ENCODE data around the gene SEMA4B.
"Not testable (repeated sequence)": the region's sequence is repeated elsewhere in the genome, so short reads cannot be mapped to it uniquely, and the experiment has no call there.

The SEMA4B gene

GRCh38 chr15:90230071-90230494 lies 29.0 kb downstream of the SEMA4B start:
- no peak for DNase-seq

- no peak for DNase-seq
Observed at GRCh38 chr15:90230610-90231009, 29.5 kb downstream of the SEMA4B start.

GRCh38 chr15:90231028-90232017 lies 30.2 kb downstream of the SEMA4B start:
- peak; percentile 78 for DNase-seq

GRCh38 chr15:90232196-90232595 lies 31.1 kb downstream of the SEMA4B start:
- DNase-seq, result peak; percentile 18

GRCh38 chr15:90232941-90233386 lies 31.8 kb downstream of the SEMA4B start:
- no peak for DNase-seq

- DNase-seq, result peak; percentile 99
Observed at GRCh38 chr15:90233387-90234095, 32.4 kb downstream of the SEMA4B start, which contains the start of gene CIB1. TSS of gene CIB1 (minus strand) at chr15:90233941. CDS start at chr15:90233885, 56 bp downstream.

- DNase-seq, result no peak
Observed at GRCh38 chr15:90234096-90234988, 33.2 kb downstream of the SEMA4B start, which contains the start of gene GDPGP1. TSS of gene GDPGP1 (plus strand) at chr15:90234209. CDS start at chr15:90240909, 6,700 bp downstream.

GRCh38 chr15:90239371-90239770 lies 38.2 kb downstream of the SEMA4B start:
- no peak for DNase-seq

GRCh38 chr15:90240856-90241255 lies 39.7 kb downstream of the SEMA4B start:
- no peak for DNase-seq

GRCh38 chr15:90241343-90242192 lies 40.4 kb downstream of the SEMA4B start:
- no peak for DNase-seq

GRCh38 chr15:90243943-90244639 lies 43.0 kb downstream of the SEMA4B start:
- no peak for DNase-seq

- DNase-seq, result no peak
Observed at GRCh38 chr15:90248789-90249202, 47.7 kb downstream of the SEMA4B start.

GRCh38 chr15:90249203-90249863 lies 48.2 kb downstream of the SEMA4B start, which contains the start of gene TTLL13:
TSS of gene TTLL13 (plus strand) at chr15:90249556. CDS start at chr15:90250631, 1,075 bp downstream.
- DNase-seq, result peak; percentile 96

GRCh38 chr15:90257776-90258175 lies 56.6 kb downstream of the SEMA4B start:
- DNase-seq, result no peak

- DNase-seq, result no peak
Observed at GRCh38 chr15:90259524-90259923, 58.4 kb downstream of the SEMA4B start.

- not testable (repeated sequence) for DNase-seq
Observed at GRCh38 chr15:90260731-90261130, 59.6 kb downstream of the SEMA4B start.

- no peak for DNase-seq
Observed at GRCh38 chr15:90261811-90262210, 60.7 kb downstream of the SEMA4B start.

- DNase-seq, result no peak
Observed at GRCh38 chr15:90262426-90262825, 61.3 kb downstream of the SEMA4B start.

GRCh38 chr15:90264671-90265070 lies 63.5 kb downstream of the SEMA4B start:
- peak; percentile 49 for DNase-seq

All from stimulated activated CD4-positive, alpha-beta T cell treated with anti-CD3 and anti-CD28 coated beads, Interleukin-15, amount 100 ng/mL, for 24 hours (primary cell).